ENCODE measurements around the gene ARNT2. TPM values are rescaled to one million over a fixed set of nuclear protein-coding genes. Genes with fewer than 3 reads are reported as not detected.

The ARNT2 gene
- polyA plus RNA-seq, 1 of the 3 experiments (the other 2 are of a cell fraction): 17.0 TPM

DNA sequence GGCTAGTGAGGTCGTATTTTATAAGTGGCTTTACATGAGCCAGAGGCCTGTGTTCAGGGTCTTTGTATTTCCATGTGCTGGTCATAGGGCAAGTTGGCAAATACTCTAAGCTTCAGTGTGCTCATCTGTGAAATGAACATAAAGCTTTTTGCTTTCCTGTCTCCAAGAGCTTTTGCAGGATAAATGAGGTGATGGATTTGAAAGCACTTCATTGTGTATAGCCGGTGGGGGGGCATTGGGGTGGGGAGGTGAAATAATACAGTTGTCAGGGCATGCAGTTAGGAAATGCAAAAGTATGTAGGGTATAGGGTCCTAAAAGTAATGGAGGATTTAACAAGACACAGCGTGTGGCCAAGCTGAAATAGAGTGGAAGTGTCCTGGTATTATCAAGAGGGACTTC, 67.7 kb downstream of the ARNT2 start (continued):
- TF ChIP-seq, protein P1, sequence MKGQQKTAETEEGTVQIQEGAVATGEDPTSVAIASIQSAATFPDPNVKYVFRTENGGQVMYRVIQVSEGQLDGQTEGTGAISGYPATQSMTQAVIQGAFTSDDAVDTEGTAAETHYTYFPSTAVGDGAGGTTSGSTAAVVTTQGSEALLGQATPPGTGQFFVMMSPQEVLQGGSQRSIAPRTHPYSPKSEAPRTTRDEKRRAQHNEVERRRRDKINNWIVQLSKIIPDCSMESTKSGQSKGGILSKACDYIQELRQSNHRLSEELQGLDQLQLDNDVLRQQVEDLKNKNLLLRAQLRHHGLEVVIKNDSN (IDR thresholded peaks at IDR 0.05; ENCODE audit: borderline replicate concordance, low read depth): no peak
- TF ChIP-seq MEF2A (IDR thresholded peaks at IDR 0.05; ENCODE audit: borderline replicate concordance, low read depth): no peak
- no peak for TF ChIP-seq TAF1 (IDR thresholded peaks at IDR 0.05; ENCODE audit: borderline replicate concordance, low read depth, low read length)

DNA sequence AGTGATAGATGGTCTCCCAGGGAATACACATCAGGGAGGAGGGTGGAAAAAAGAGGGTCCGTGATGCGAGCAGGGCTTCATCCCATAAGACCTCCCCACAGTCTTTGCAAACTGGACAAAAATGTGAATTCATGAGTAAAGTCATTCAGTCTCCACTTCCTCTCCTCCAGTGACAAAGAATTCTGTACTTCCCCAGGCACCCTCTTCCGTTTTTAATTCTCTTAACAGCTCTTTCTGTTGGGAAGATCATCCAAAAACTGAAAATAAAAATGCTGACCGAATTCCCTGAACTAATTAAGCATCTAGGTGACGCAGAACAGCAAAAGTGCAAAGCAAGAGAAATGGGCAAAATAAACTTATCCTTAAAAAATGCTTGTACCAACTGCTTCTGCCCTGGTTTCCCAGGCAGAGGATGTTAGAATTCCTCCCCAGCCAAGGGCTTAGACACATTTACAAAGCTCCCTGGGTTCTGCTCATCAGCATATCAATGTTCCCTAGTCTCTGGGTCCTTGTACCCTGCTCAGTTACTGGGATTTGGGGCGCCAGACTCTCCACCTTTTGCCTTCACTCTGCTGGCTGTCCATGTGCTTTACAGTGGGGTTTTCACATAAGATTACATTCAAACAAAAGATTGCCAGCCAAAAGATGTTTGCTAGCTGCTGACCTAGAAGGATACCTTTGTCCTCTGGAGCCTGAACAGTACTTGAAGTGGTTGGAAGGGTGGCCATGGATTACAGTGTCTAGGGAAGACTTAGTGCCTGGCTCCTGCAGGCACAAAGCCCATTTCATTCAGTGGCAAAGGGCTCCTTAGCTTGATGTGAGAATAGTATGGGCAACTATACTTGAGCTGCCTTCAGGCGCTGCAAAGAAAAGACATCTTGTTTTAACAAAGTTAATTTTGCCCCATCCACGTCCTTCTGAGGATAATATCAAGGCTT, 69.4 kb downstream of the ARNT2 start:
- CTCF ChIA-PET: interaction anchor here (1.1 to 4.9 kb wide), 7 partner anchors 9 to 497 kb away, joined by 3 to 22 read pairs (median 6); partner anchors contain the start of gene CEMIP
- no peak overlapping the region; the same call in 1 of the 2 replicates for H3K4me2 ChIP-seq
- no peak overlapping the region for H2AFZ ChIP-seq (ENCODE audit: low read depth)
- WGBS (ENCODE audit: low lambda C conversion rate): 86% methylated on average over 8 of the region's 8 CpGs
- H3K9ac ChIP-seq: no peak overlapping the region
- peaks cover 12 to 34% of the 10 kb centered on the region in 2 experiments for H3K36me3 ChIP-seq (replicated peaks in 1 of 2; ENCODE audit: control insufficient read depth in 1 of 2, insufficient read depth in 2 of 2, low read length in 1 of 2)
- DNase-seq: no peak
- no peak for TF ChIP-seq FOSL2 (IDR thresholded peaks at IDR 0.05; ENCODE audit: borderline replicate concordance, low read depth)
- no peak for TF ChIP-seq RFX5 (IDR thresholded peaks at IDR 0.05; ENCODE audit: low read length)
- no peak for TF ChIP-seq TCF12 (IDR thresholded peaks at IDR 0.05)
- H3K4me1 ChIP-seq (ENCODE audit: control insufficient read depth in 1 of 2, insufficient read depth in 2 of 2, low read depth in 1 of 2, low read length in 1 of 2): peaks cover 0 to 13% of the 10 kb centered on the region in 2 experiments; a peak in 3 of 4 replicates
- H3K4me3 ChIP-seq (ENCODE audit: low read depth in 2 of 2, low read length in 1 of 2): no peak overlapping the region
- no peaks in the 10 kb centered on the region for H3K9me2 ChIP-seq
- H3K9me3 ChIP-seq: no peaks in the 10 kb centered on the region
- H3K79me2 ChIP-seq (ENCODE audit: insufficient read depth): no peaks in the 10 kb centered on the region
- no peaks in the 10 kb centered on the region for H4K20me1 ChIP-seq (ENCODE audit: insufficient read depth)
- POLR2A ChIA-PET: no interaction called here
- peaks cover 4% of the 10 kb centered on the region for H3F3A ChIP-seq (replicated peaks; ENCODE audit: insufficient read depth)
- no peaks in the 10 kb centered on the region for H3K27me3 ChIP-seq (ENCODE audit: insufficient read depth)
- H3K27ac ChIP-seq (ENCODE audit: low read depth in 2 of 2, low read length in 1 of 2): no peak overlapping the region

DNA sequence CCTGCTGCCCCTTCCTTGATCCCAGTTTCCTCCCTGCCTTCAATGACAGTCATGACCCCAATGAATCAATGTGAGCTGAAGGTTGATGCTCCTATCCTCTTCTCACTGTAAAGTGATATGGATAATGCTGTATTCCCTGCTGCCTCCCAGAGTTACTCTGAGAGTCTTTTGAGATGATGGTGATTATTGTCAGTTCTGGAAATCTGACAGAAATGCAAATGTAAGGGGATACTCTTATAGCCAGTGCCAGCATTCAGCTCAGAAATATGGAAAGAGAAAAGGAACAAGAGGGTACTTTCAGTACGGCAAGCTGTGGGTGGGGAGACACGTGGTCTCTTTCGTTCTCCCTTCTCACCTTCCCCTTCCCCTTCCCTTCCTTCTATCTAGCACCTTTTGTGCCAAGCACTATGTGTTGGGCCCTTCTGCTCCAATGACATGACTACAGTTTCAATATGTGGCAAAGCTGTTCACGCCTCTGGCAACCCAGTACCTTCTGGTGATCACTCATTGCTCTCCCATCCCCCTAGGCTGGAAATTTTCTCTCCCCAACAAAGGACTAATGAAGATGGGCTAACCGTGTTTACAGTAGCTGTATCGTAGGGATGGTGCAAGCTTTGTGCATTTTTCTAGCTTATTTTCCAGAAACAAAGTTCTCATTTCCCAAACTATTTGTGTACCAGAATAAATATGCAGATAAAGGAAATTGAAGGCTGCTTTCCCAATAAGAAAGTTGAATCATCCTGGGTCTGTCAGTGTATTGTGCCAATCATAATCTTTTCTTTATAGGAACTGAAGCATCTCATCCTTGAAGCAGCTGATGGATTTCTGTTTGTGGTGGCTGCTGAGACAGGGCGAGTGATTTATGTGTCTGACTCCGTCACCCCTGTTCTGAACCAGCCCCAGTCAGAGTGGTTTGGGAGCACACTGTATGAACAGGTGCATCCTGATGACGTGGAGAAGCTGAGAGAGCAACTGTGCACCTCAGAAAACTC, 70.3 kb downstream of the ARNT2 start:
- Histone ChIP-seq H3K79me2 (ENCODE audit: insufficient read depth) (no peaks in the 10 kb centered on the region), H3K4me2 (no peak overlapping the region), H3K27ac (ENCODE audit: low read depth in 2 of 2, low read length in 1 of 2) (no peak overlapping the region), H3K9me3 (no peaks in the 10 kb centered on the region), H2AFZ (ENCODE audit: low read depth) (no peak overlapping the region), H3K4me3 (ENCODE audit: low read depth in 2 of 2, low read length in 1 of 2) (no peak overlapping the region), H3K36me3 (replicated peaks in 1 of 2; ENCODE audit: control insufficient read depth in 1 of 2, insufficient read depth in 2 of 2, low read length in 1 of 2) (peaks cover 12 to 34% of the 10 kb centered on the region in 2 experiments), H4K20me1 (ENCODE audit: insufficient read depth) (no peaks in the 10 kb centered on the region), H3K27me3 (ENCODE audit: insufficient read depth) (no peaks in the 10 kb centered on the region), H3K9ac (no peak overlapping the region), H3F3A (replicated peaks; ENCODE audit: insufficient read depth) (peaks cover 5% of the 10 kb centered on the region), H3K4me1 (ENCODE audit: control insufficient read depth in 1 of 2, insufficient read depth in 2 of 2, low read depth in 1 of 2, low read length in 1 of 2) (peaks cover 1 to 5% of the 10 kb centered on the region in 2 experiments; a peak in 3 of 4 replicates), H3K9me2 (no peaks in the 10 kb centered on the region)
- DNase-seq: no peak
- WGBS (ENCODE audit: low lambda C conversion rate): 88% methylated on average over 8 of the region's 9 CpGs
- POLR2A ChIA-PET: no interaction called here
- CTCF ChIA-PET: interaction anchor here (0.8 to 4.9 kb wide), 7 partner anchors 8 to 496 kb away, joined by 3 to 22 read pairs (median 5); no protein-coding TSS in a partner anchor
- peak; percentile 58; the same call in 1 of the 2 replicates for TF ChIP-seq NFIC (IDR thresholded peaks at IDR 0.05; ENCODE audit: borderline replicate concordance)
- TF ChIP-seq, protein P2, sequence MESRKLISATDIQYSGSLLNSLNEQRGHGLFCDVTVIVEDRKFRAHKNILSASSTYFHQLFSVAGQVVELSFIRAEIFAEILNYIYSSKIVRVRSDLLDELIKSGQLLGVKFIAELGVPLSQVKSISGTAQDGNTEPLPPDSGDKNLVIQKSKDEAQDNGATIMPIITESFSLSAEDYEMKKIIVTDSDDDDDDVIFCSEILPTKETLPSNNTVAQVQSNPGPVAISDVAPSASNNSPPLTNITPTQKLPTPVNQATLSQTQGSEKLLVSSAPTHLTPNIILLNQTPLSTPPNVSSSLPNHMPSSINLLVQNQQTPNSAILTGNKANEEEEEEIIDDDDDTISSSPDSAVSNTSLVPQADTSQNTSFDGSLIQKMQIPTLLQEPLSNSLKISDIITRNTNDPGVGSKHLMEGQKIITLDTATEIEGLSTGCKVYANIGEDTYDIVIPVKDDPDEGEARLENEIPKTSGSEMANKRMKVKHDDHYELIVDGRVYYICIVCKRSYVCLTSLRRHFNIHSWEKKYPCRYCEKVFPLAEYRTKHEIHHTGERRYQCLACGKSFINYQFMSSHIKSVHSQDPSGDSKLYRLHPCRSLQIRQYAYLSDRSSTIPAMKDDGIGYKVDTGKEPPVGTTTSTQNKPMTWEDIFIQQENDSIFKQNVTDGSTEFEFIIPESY (IDR thresholded peaks at IDR 0.05; ENCODE audit: borderline replicate concordance, low read depth): no peak
- TF ChIP-seq TAF1 (IDR thresholded peaks at IDR 0.05; ENCODE audit: borderline replicate concordance, low read depth, low read length): no peak
- no peak for TF ChIP-seq EZH2phosphoT487 (IDR thresholded peaks at IDR 0.05; ENCODE audit: borderline replicate concordance, low read depth)
- TF ChIP-seq EP300 (IDR thresholded peaks at IDR 0.05; ENCODE audit: borderline replicate concordance in 1 of 2, low read depth in 1 of 2, low read length in 1 of 2): no peak
- TF ChIP-seq RXRA (IDR thresholded peaks at IDR 0.05; ENCODE audit: borderline replicate concordance, low read depth): peak; percentile 43; the same call in 1 of the 2 replicates
- TF ChIP-seq TCF12 (IDR thresholded peaks at IDR 0.05): peak; percentile 36; the same call in 1 of the 2 replicates
- TF ChIP-seq SIN3A (IDR thresholded peaks at IDR 0.05; ENCODE audit: borderline replicate concordance, low read depth, low read length): no peak
- TF ChIP-seq, protein P3, sequence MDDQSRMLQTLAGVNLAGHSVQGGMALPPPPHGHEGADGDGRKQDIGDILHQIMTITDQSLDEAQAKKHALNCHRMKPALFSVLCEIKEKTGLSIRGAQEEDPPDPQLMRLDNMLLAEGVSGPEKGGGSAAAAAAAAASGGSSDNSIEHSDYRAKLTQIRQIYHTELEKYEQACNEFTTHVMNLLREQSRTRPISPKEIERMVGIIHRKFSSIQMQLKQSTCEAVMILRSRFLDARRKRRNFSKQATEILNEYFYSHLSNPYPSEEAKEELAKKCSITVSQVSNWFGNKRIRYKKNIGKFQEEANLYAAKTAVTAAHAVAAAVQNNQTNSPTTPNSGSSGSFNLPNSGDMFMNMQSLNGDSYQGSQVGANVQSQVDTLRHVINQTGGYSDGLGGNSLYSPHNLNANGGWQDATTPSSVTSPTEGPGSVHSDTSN (IDR thresholded peaks at IDR 0.05): peak; percentile 38; the same call in 1 of the 2 replicates
- TF ChIP-seq FOSL2 (IDR thresholded peaks at IDR 0.05; ENCODE audit: borderline replicate concordance, low read depth): no peak
- TF ChIP-seq, protein P1 (IDR thresholded peaks at IDR 0.05; ENCODE audit: borderline replicate concordance, low read depth): no peak
- TF ChIP-seq GATA2 (CRISPR knock-in tag; IDR thresholded peaks at IDR 0.05): no peak
